Left kidney (tissue), 2 donors: ENCODE data around the gene NAPSA. TPM values are rescaled to one million over a fixed set of nuclear protein-coding genes. Genes with fewer than 3 reads are reported as not detected.
A peak's percentile ranks its signal among the peaks of the same experiment; 100 is the strongest.

Source experiments
- DNase-seq: peaks from one replicate; pipeline ENCODE4 v3.0.0-alpha.2; 2013
- polyA plus RNA-seq: library from polyadenylated mRNA; unstranded; fragments of 120-200 nt; gene quantifications from one replicate; pipeline ENCODE4 v1.2.1, GENCODE V29; 2013; ENCODE audit not compliant: insufficient read length

NAPSA gene
- polyA plus RNA-seq, 1 donor = 9.6 TPM

DNA sequence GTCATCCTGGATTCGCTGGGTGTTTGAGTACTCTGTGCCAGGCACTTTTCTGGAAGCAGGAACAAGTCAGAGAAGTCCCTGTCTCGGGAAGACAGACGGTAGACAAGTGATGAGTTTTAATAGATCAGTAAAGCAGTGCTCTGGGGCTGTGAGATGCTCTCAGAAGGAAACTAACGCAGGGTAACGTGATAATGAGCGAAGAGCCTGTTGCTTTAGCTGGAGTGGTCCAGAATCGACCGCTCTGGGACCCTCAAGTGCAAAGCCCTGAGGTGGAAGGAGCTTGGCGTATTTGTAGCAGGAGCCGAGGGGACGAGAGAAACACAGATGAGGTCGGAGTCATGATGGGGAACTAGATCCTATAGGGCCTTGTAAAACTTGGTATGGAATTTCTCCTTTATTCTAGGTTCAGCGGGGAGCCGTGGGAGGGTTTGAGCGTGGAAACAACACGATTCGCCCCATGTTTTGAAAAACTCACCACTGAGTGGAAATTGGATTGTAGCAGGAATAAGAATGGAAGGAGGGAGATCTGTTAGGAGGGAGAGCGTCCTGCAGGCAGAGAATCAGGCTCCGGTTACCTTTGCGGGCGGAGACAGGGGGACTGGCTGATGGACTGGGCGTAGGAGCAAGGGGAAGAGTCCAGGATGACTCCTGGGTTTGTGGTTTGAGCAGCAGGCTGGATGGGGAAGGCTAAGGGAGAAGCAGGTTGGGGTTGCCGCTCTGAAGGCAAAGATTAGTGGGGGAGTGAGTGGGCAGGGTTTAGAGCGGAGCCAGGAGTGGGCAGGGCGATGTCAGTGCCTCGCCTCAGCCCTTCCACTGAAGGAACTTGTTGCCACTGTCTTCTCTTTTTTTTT is 19.5 kb upstream of the NAPSA start:
- no peak for DNase-seq

DNA sequence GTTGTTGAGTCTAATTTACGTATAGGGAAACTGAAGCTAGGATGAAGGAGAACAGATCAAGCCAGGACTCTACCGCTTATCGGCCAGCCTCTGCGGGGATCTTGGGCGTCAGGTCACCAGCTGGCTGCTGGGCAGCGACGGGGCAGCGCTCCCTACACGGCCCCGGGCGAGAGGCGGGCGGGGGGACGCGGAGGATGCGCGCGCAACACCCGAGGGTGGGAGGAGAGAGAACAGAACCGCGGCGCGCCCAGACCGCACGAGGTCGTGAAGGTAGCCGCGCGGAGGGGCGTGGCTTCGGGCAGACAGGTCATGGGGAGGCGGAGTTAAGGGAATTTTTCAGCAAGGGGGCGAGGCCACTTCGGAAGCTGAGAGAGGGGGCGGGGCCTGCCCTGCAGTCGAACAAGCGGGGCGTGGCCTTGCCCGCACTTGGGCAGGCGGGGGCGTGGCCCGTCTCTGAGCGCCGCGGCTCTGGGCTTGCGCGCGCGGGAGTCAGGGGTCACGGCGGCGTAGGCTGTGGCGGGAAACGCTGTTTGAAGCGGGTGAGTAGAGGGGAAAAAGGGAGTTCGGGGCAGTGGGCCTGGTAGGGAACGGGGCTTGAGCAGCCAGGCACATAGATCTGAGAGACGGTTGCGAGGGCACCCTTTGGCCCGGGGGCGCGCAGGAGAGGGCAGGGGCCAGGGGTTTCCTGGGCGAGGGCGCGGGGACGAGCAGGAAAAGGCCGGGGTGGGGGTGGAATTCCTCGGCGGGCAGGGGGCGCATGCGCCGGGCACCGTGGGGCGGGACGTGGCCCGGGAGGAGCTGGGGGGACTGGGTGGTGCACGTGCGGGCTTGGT is 18.6 kb upstream of the NAPSA start, which contains the start of gene POLD1:
Gene POLD1 (plus strand): TSS at position 496 of the 833 bp plus-strand sequence. CDS start 14,505 bp downstream, outside the sequence.
- DNase-seq = peak; percentile 95

DNA sequence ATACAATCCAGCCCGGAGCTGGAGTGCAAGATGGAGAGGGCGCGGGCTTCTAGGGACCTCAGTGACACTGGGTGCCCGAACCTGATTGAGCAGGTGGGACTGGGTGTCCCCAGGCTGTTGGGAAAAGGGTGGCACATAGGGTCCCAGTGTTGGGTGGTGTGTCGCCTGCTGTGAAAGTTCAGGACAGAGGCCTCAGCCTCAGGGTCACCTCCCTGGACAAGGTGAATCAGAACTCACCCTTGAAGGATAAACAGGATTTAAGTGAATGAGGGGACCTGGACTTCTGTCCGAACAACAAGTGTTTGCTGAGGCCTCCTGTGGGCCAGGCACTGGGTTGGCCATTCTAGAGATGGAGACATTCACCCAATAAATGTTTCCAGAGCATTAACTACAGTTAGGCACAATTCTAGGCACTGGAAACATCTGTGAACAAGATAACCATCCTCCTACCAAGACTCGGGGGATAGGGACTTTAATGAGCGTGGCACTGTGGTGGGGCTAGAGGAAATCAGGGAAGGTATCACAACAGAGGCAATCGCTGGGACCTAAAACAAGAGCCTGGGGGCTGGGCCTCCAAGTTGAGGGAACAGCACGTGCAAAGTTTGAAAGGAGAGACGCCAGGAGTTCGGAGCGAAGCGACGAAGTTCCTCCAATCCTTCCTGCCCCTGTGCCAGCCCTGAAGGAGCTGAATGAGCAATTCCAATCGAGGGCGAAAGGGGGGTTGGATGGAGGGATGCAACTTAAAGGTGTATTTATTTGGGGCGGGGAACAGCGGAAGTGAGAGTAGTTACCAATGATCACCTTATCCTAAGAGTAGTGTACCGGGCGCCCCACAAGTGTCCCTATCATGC is 17.8 kb upstream of the NAPSA start:
- DNase-seq = no peak

DNA sequence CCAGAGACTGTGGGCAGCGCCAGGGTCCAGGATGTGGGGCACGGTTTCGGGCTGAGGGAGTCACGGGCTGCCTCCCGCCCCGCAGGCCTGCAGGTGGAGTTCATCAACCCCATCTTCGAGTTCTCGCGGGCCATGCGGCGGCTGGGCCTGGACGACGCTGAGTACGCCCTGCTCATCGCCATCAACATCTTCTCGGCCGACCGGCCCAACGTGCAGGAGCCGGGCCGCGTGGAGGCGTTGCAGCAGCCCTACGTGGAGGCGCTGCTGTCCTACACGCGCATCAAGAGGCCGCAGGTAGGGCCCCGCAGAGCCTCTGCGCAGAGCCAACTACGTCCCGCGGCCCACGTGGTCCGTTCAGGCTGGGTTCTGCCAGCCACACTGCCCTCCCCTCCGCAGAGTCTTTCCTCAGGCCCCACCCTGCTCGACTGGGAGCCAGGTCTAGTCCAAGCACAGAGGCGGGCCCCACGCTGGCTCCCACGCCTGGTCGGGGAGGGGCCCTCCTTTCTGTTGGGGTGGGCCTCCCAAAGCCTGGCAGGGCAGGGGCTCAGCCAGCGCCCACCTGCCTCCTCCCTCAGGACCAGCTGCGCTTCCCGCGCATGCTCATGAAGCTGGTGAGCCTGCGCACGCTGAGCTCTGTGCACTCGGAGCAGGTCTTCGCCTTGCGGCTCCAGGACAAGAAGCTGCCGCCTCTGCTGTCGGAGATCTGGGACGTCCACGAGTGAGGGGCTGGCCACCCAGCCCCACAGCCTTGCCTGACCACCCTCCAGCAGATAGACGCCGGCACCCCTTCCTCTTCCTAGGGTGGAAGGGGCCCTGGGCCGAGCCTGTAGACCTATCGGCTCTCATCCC is 16.7 kb upstream of the NAPSA start:
- no peak for DNase-seq

DNA sequence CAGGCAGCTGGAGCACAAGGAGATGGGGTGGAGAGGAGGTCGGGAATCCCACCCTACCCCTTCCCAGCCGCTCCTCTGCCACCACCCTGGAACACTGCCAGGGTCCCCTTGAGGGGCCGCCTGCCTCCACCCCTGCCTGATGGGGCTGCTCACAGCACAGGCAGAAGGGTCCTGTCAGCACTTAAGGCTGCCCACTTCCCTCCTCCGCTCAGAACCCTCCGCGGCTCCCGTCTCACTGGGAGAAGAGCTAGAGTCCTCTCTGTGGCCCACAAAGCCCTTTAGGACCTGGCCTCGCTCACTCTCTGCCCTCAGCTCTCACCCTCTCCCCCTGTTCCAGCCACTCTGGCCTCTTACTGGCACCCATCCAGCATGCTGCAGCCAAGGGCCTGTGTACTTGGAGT is 15.3 kb upstream of the NAPSA start:
- DNase-seq = no peak

DNA sequence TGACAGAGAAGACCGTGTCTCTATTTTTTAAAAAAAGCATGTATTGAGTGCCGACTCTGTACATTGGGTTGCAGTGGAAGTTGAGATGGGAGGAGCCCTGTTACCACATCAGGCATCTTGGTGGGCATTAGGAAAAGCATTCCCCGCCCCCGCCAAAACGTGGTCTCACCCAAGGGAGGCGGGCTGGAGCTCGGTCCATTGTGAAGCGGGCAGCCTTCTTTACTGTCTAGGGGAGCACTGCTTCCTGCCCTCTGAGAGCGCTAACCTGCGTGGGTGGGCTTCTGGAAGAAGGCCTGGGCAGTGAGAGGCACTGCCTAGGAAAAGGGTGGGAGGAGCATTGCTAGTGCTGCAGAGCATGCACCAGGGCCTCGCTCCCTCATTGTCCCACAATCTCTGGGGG is 14.7 kb upstream of the NAPSA start:
- no peak for DNase-seq

DNA sequence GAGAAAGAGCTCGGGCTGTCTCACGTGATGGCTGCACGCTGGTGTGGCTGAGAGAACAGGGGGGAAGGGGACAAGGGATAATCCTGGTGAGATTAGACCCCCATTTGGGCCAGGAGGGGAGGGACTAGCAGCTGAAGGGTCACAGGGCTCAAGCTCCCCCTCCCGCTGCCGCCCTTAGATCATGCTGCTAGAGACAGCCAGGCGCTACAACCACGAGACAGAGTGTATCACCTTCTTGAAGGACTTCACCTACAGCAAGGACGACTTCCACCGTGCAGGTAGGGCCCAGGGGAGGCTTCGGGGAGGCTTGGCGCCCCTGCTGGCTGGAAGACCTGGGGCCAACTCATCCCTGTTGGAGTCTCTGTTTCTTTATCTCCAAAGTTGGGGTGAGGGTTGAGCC is 14.2 kb upstream of the NAPSA start:
- no peak for DNase-seq

DNA sequence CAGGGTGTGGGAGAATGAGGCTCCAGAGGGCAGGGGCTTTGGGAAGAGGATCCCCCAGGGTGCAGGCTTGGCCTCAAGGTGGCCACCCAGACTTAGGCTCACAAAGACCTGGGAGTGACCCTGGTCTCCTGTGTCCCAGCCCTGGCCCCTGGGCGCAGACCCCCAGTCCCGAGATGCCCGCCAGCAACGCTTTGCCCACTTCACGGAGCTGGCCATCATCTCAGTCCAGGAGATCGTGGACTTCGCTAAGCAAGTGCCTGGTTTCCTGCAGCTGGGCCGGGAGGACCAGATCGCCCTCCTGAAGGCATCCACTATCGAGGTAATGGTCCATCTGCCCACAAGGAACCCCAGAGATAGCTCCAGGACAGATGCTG is 13.4 kb upstream of the NAPSA start:
- no peak for DNase-seq

DNA sequence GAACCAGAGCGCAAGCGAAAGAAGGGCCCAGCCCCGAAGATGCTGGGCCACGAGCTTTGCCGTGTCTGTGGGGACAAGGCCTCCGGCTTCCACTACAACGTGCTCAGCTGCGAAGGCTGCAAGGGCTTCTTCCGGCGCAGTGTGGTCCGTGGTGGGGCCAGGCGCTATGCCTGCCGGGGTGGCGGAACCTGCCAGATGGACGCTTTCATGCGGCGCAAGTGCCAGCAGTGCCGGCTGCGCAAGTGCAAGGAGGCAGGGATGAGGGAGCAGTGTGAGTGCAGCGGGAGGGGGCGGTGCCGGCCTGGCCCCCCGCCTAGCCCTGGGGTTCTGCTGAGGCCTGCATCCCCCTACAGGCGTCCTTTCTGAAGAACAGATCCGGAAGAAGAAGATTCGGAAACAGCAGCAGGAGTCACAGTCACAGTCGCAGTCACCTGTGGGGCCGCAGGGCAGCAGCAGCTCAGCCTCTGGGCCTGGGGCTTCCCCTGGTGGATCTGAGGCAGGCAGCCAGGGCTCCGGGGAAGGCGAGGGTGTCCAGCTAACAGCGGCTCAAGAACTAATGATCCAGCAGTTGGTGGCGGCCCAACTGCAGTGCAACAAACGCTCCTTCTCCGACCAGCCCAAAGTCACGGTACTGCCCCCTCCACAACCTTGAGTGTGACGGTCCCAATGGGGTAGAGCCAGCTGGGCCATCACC is 12.9 kb upstream of the NAPSA start:
- no peak for DNase-seq

DNA sequence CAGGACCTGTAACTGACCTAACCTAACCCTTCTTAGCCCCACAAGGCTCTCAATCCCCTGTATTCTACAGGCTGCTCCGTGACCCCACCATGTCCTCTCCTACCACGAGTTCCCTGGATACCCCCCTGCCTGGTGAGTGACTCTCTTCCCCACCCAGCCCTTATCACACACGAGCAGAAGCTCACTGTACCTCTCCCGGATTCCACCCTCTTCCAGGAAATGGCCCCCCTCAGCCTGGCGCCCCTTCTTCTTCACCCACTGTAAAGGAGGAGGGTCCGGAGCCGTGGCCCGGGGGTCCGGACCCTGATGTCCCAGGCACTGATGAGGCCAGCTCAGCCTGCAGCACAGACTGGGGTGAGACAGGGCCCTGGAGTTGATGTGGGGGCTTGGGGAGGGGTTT is 12.1 kb upstream of the NAPSA start:
- DNase-seq = no peak

DNA sequence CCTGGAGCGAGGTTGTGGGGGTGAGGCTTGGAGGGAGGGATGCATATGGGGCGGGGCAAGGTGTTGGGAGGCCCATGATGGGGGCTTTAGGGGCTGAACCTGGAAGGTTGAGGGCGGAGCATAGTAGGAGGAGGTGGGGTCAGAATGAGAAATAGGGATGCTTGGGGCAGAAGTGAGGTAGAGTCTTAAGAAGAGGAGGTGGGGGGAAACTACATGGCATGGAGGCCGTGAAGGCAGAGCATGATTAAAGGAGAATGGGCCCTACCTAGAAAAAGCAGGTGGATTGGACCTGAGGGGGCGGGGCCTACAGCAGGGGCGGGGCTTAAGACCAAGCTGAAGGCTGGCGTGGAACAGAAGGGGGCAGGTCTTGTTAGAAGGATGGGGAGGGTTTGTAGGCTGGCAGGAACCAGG is 11.6 kb upstream of the NAPSA start:
- DNase-seq = no peak

DNA sequence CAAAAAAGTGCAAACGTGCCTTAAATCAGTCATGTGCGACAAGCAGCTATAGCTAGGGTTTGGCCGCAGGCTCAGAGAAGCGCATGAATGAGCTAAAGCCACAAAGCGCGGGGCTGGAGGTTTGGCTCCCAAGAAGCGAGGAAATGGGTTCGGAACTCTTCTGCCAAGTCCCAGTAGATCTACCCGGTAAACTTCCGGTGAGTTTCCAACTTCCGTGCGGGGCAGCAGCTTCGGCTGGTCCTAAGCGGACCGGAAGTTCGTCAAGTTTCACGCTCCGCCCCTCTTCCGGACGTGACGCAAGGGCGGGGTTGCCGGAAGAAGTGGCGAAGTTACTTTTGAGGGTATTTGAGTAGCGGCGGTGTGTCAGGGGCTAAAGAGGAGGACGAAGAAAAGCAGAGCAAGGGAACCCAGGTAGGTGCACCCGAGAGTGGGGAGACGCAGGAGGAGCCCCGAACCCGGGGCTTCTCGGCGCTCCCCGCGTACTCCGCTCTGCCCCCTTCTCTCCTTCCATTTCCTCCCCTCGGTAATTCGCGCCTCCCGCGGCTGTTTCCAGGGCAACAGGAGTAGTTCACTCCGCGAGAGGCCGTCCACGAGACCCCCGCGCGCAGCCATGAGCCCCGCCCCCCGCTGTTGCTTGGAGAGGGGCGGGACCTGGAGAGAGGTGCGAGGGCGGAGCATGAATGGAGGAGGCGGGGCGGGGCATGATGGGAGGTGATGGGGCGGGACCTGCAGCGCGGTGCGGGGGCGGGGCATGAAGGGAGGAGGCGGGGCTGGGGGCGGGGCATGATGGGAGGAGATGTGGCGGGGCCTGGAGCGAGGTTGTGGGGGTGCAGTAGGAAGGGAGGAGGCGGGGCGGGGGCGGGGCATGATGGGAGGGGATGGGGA is 11.0 kb upstream of the NAPSA start, which contains the start of gene NR1H2:
Gene NR1H2 (plus strand): TSS at position 292 of the 885 bp plus-strand sequence. CDS start 1,149 bp downstream, outside the sequence.
- peak; percentile 94 for DNase-seq

DNA sequence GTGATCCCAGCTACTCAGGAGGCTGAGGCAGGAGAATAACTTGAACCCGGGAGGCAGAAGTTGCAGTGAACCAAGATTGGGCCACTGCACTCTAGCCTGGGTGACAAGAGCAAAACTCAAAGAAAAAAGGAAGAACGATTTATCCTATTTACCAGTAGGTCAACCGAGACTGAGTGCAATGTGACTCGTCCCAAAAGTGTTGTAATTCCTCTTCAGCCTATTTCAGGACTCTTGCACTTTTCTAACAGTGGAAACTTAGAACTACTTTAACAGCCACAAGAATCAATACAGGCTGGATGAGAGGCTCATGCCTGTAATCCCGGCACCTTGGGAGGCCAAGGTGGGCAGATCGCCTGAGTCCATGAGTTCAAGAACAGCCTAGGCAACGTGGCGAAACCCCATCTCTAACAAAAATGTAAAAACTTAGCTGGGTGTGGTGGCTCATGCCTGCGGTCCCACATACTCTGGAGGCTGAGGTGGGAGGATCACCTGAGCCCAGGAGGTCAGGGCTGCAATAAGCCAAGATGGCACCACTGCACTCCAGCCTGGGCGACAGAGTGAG is 6.6 kb upstream of the NAPSA start:
- DNase-seq = no peak

DNA sequence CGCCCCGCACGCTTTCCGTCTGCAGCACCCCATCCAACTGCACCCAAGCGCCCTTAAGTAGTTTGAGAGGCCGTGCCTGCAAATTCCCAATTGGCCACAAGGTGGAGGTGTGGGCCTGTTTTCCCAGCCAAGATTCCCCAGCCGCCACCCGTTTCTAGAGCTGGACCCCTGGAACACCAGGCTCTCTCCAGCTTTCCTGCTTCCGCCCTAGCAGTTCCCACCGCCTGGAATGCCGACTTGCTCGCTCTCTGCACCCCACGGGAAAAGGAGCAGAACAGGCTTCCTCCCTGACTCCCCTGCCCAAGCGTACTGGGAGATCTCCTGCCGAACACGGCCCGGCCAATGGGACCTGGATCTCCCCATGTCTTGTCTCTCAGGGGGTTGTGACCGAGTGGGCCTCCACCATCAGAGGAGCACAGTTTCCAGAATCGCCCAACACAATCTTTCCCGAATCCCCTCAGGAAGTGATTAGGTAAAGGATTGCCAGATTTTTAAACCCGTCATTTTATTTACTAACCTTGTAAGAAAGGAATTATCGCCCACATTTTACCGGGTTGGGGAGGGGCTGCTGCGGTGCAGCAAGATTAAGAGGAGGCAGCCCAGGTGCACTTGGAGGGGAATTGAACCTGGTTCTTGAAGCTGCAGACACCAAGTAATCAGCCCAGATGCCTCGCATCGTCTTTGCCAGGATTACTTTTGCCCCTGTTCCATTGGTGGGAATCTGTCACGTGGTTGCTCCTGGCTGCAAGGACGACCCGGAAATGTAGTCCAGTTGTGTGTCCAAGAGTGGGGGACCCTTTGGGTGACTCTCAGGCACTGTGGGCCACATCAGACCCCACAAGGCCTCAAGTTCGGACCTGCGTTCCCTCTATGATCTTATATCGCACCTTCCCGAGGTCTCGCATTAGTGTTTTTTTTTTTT is 3.5 kb upstream of the NAPSA start:
- peak; percentile 82 for DNase-seq

DNA sequence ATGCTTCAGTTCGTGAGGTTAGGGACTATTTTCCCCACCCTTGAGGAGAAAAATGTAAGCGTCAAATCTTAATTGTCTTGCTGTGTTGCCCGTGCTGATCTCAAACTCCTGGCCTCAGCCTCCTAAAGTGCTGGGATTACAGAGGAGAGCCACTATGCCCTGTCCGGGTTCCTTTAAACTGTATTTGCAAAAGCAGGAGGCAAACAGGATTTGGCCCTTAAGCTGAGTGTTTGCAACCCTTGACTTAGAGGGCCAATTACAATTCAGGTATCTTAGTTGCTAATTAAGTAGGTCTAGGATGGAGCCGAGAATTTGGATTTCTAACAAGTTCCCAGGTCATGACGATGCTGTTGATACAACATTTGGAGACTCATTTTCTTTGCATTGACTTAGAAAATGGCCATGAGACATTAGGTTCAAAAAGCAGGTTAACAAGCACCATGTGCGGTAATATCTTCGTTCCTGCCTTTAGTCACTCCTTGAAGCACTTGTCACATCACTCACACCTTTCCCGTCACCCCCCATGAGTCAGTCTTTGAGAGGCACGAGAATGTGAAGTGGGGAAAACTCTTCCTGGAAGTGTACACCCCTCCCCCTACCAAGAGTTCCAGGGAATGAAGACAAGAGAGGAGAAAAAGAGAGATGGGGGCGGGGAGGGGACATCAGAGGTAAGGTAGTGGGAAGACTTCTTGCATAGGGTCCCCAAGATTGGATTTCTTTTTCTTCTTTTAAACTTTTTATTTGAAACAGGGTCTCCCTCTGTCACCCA is 2.6 kb downstream of the NAPSA start:
- no peak for DNase-seq

DNA sequence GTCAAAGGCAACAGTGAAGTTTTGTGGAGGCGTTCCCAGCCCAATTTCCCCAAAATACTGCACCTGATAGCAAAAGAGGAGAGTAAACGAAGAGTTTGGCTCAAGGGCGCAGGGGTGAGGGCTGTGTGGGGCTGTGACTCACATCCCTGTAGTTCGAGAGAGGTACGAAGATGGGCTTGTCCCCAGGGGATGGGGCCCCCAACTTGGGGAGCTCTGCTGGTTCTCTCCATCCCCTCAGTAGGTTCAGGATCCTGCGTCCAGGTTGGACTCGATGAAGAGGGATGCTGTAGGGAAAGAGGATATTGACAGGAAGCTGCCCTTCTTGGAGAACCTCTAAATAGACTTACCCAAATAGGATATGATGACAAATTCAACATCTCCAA is 3.4 kb downstream of the NAPSA start:
- DNase-seq = no peak
